GM10248 (cell line): ENCODE data around the gene GPR108.
A peak's percentile ranks its signal among the peaks of the same experiment; 100 is the strongest.
"Not testable (repeated sequence)": the region's sequence is repeated elsewhere in the genome, so short reads cannot be mapped to it uniquely, and the experiment has no call there.

Experiments
- CTCF ChIA-PET: fragments of 300-600 bp; sonication (Branson Sonifier 250); formaldehyde crosslinking; extraction: SDS; loops from one replicate; lab custom pipeline; 2021; ENCODE audit warnings: antibody characterized with exemption; lab: Yijun Ruan, JAX
- POLR2A ChIA-PET: fragments of 350-650 bp; sonication (Branson Sonifier 250); formaldehyde crosslinking; extraction: SDS; loops from one replicate; lab custom pipeline; 2020; ENCODE audit warnings: antibody characterized with exemption; lab: Yijun Ruan, JAX
- DNase-seq: peaks from one replicate; pipeline ENCODE4 v3.0.0; 2012; ENCODE audit errors: extremely low spot score
- CTCF ChIP-seq: IDR thresholded peaks from 2 replicates; pipeline ENCODE4 v1.5.1; 2012; ENCODE audit warnings: mild to moderate bottlenecking, low read depth; ENCODE audit errors: extremely low read depth, missing control alignments, control extremely low read depth

GPR108 gene

GRCh38 chr19:6774821-6775707, 37.7 kb upstream of the GPR108 start:
- DNase-seq = no peak
- POLR2A ChIA-PET = interaction anchor here (0.6 kb wide), 2 partner anchors 225 to 385 kb away, joined by 3 to 8 read pairs; no protein-coding TSS in a partner anchor
- TF ChIP-seq CTCF = no peak
- CTCF ChIA-PET = interaction anchor here (0.9 kb wide), 1 partner anchor 36 kb away, joined by 3 read pairs; no protein-coding TSS in a partner anchor

- ChIA-PET POLR2A (interaction anchor here (1.1 to 1.8 kb wide), 5 partner anchors 9 to 242 kb away, joined by 3 to 6 read pairs (median 4); partner anchors contain the start of gene TNFSF9), CTCF (interaction anchor here (0.9 to 3.3 kb wide), 11 partner anchors 8 to 788 kb away, joined by 3 to 25 read pairs (median 5); partner anchors contain the start of genes GPR108 and TRIP10)
- no peak for TF ChIP-seq CTCF
- peak; percentile 69 for DNase-seq
These were observed 36.0 kb upstream of the GPR108 start for GRCh38 chr19:6773323-6773931.

- no peak for TF ChIP-seq CTCF
- CTCF ChIA-PET = interaction anchor here (0.8 to 3.3 kb wide), 18 partner anchors 8 to 788 kb away, joined by 3 to 25 read pairs (median 4); partner anchors contain the start of genes GPR108 and TRIP10
These were observed 35.5 kb upstream of the GPR108 start for GRCh38 chr19:6772866-6773322.

GRCh38 chr19:6772028-6772865, 34.9 kb upstream of the GPR108 start, which contains the start of gene VAV1:
Gene VAV1, plus strand, starts transcription at chr19:6772708. Its CDS starts 100 bp downstream, at chr19:6772808.
- CTCF ChIA-PET = interaction anchor here (0.8 to 3.3 kb wide), 18 partner anchors 9 to 787 kb away, joined by 3 to 25 read pairs (median 4); partner anchors contain the start of genes GPR108 and TRIP10
- DNase-seq = peak; percentile 95
- TF ChIP-seq CTCF = peak; percentile 56
- POLR2A ChIA-PET = interaction anchor here (0.5 to 1.8 kb wide), 8 partner anchors 26 to 241 kb away, joined by 3 to 8 read pairs (median 4); partner anchors contain the start of gene TNFSF9

More at GRCh38 chr19:6772866-6773322, 35.5 kb upstream of the GPR108 start:
- DNase-seq = no peak
- POLR2A ChIA-PET = interaction anchor here (1.0 to 1.8 kb wide), 7 partner anchors 10 to 242 kb away, joined by 3 to 6 read pairs (median 4); partner anchors contain the start of gene TNFSF9

- not testable (repeated sequence) for DNase-seq
- CTCF ChIA-PET = interaction anchor here (1.1 to 3.3 kb wide), 11 partner anchors 8 to 267 kb away, joined by 3 to 25 read pairs (median 7); partner anchors contain the start of genes GPR108 and TRIP10
These were observed 34.3 kb upstream of the GPR108 start for GRCh38 chr19:6771648-6772027.

More at GRCh38 chr19:6771648-6772027, 34.3 kb upstream of the GPR108 start:
- POLR2A ChIA-PET = interaction anchor here (0.7 to 1.8 kb wide), 2 partner anchors 30 to 241 kb away, joined by 6 to 14 read pairs; partner anchors contain the start of gene TNFSF9
